OCI-LY7 (cell line): ENCODE measurements around the gene SLC39A2.

Source experiments
- EZH2phosphoT487 ChIP-seq: fragments of 200-600 bp; sonication (generic); IDR thresholded peaks from 2 replicates; pipeline ENCODE4 v1.6.1; 2018; ENCODE audit warnings: low read depth, borderline replicate concordance, mild to moderate bottlenecking, mixed run types, antibody characterized with exemption, low read length, moderate library complexity, mixed read lengths
- TF ChIP-seq, protein P1 (sequence below): fragments of 200-600 bp; sonication (generic); conservative IDR thresholded peaks from 2 replicates; pipeline ENCODE4 v1.5.1; 2014; ENCODE audit warnings: mild to moderate bottlenecking, antibody characterized with exemption, low read length, moderate library complexity, mixed read lengths

DNA sequence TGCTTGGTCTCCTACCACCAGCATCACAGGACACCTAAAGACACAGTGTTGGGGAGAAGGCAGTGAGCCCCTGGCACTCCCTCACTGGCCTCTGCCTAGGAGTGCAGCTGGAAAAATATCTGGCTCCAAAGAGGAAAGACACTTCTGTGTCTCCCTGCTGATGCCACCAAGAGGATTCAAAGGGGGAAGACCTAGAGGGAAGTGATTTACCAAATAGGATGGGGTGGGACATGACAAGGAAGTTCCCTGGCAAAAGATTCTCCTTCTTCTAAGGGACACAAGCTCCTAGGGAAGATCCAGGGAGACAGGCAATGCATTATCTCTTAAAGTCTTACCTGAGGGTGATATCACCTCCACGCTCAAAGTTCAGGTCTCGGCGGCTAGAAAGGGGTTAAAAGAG lies 19.7 kb downstream of the SLC39A2 start:
- TF ChIP-seq, protein P1, sequence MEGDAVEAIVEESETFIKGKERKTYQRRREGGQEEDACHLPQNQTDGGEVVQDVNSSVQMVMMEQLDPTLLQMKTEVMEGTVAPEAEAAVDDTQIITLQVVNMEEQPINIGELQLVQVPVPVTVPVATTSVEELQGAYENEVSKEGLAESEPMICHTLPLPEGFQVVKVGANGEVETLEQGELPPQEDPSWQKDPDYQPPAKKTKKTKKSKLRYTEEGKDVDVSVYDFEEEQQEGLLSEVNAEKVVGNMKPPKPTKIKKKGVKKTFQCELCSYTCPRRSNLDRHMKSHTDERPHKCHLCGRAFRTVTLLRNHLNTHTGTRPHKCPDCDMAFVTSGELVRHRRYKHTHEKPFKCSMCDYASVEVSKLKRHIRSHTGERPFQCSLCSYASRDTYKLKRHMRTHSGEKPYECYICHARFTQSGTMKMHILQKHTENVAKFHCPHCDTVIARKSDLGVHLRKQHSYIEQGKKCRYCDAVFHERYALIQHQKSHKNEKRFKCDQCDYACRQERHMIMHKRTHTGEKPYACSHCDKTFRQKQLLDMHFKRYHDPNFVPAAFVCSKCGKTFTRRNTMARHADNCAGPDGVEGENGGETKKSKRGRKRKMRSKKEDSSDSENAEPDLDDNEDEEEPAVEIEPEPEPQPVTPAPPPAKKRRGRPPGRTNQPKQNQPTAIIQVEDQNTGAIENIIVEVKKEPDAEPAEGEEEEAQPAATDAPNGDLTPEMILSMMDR, result no peak
- TF ChIP-seq EZH2phosphoT487, result no peak
